Spleen (tissue), 11 donors: ENCODE measurements around the gene ASF1B. TPM values are rescaled to one million over a fixed set of nuclear protein-coding genes. Genes with fewer than 3 reads are reported as not detected.

Source experiments
- DNase-seq: peaks from one replicate; pipeline ENCODE4 v3.0.0-alpha.2; 2020
- H3K27ac ChIP-seq, 8 donors: fragments of 200-600 bp; sonication (generic) in 7 of 8; 1 replicate in 4 of 8; 2 replicates in 4 of 8; pipeline versions ENCODE4 v1.5.0 to v1.8.0; 2016 to 2021; ENCODE audit warnings: inconsistent platforms in 4 of 8, mild to moderate bottlenecking in 4 of 8, moderate library complexity in 1 of 8
- H3K27me3 ChIP-seq, 7 donors: fragments of 200-600 bp; sonication (generic) in 6 of 7; replicated peaks in 1 of 7; 1 replicate in 4 of 7; 2 replicates in 3 of 7; pipeline versions ENCODE4 v1.5.0 to v1.8.0; 2016 to 2021; ENCODE audit warnings: inconsistent platforms in 3 of 7, mild to moderate bottlenecking in 1 of 7
- H3K36me3 ChIP-seq, 6 donors: fragments of 200-600 bp; sonication (generic) in 5 of 6; 1 replicate in 4 of 6; 2 replicates in 2 of 6; pipeline versions ENCODE4 v1.5.0 to v1.8.0; 2016 to 2021; ENCODE audit warnings: inconsistent platforms in 2 of 6
- H3K4me1 ChIP-seq, 6 donors: fragments of 200-600 bp; sonication (generic) in 5 of 6; 1 replicate in 3 of 6; 2 replicates in 3 of 6; pipeline versions ENCODE4 v1.5.0 to v1.8.0; 2016 to 2021; ENCODE audit warnings: inconsistent platforms in 3 of 6
- H3K4me3 ChIP-seq, 8 donors: fragments of 200-600 bp; sonication (generic) in 7 of 8; 1 replicate in 4 of 8; 2 replicates in 4 of 8; pipeline versions ENCODE4 v1.5.0 to v1.8.0; 2016 to 2021; ENCODE audit warnings: inconsistent platforms in 4 of 8, mild to moderate bottlenecking in 4 of 8, moderate library complexity in 2 of 8
- H3K9me3 ChIP-seq, 8 donors: fragments of 200-600 bp; sonication (generic) in 7 of 8; 1 replicate in 4 of 8; 2 replicates in 4 of 8; pipeline versions ENCODE4 v1.5.0 to v1.8.0; 2016 to 2021; ENCODE audit warnings: inconsistent platforms in 4 of 8
- POLR2A ChIP-seq, 3 donors: fragments of 450-650 bp; IDR thresholded peaks; one replicate each; pipeline ENCODE4 v1.5.1; 2017; ENCODE audit warnings: antibody characterized with exemption in 3 of 3, mild to moderate bottlenecking in 1 of 3
- POLR2AphosphoS5 ChIP-seq, 3 donors: sonication (generic); formaldehyde crosslinking; IDR thresholded peaks; one replicate each; pipeline ENCODE4 v1.5.1; 2017; ENCODE audit warnings: antibody characterized with exemption in 3 of 3
- WGBS, 5 donors: extraction: QIAGEN DNeasy Blood & Tissue Kit in 3 of 5; methylation state at CpG; one replicate each; pipeline versions ENCODE4 v1.1.5 to v1.1.7; 2013 to 2018; 5-methylcytosine and 5-hydroxymethylcytosine counted together
- intact Hi-C: fragments of 100-400 bp; cut with DNase I; formaldehyde crosslinking; loops from one replicate; pipeline ENCODE4 v1.15.0; 2023; ENCODE audit warnings: low total_unique reads
- polyA plus RNA-seq, 3 donors: library from polyadenylated mRNA; stranded (reverse); fragments of 200-250 nt; gene quantifications; one replicate each; pipeline ENCODE4 v1.2.1, GENCODE V29; 2013
- total RNA-seq, 7 donors: library from RNA; depleted of rRNA in 3 of 7; stranded (reverse); fragments of >200 nt in 3 of 7; fragmentation: NEBNext Ultra II Directional in 4 of 7; extraction: Animal tissue kit (Norgen Biotek cat#: 25700) in 4 of 7; gene quantifications; one replicate each; pipeline versions ENCODE4 v1.1.0 to v1.2.1, GENCODE V29; 2016 to 2021
- TF ChIP-seq, protein P1 (sequence below), 11 experiments: fragments of 200-600 bp in 7 of 11; fragments of 450-650 bp in 4 of 11; sonication (generic) in 4 of 11; IDR thresholded peaks in 8 of 11; conservative IDR thresholded peaks in 3 of 11; 1 replicate in 7 of 11; 2 replicates in 4 of 11; pipeline versions ENCODE4 v1.4.0 to v1.8.0; 2016 to 2021; ENCODE audit warnings: antibody characterized with exemption in 11 of 11, inconsistent platforms in 4 of 11, mild to moderate bottlenecking in 1 of 11
- donor health status: healthy with polysubstance abuse.
- donor health status: DM: no; HTN: no; CAD: no; lungs with moderate emphysema.
- donor health status: DM: no; HTN: no; CAD: no.
- donor health status: Bipolar disorder and iron deficiency.
- donor health status: healthy.
- donor health status: DM: no; HTN: no; CAD: no.
- donor health status: DM: yes; HTN: yes; CAD: no.

ASF1B gene
- total and polyA plus RNA-seq, 10 donors, result 3.8 to 24.8 (median 8.6) TPM

- intact Hi-C loops, result loop anchor here (10.0 kb wide), 1 partner anchor 51 kb away; the partner anchor contains the start of gene C19orf67
- peaks cover 0 to 3% (median 0%) of the 10 kb centered on the region in 6 donors for H3K36me3 ChIP-seq
- peaks cover 17 to 64% (median 48%) of the 10 kb centered on the region in 6 donors for H3K4me1 ChIP-seq
- no peak for DNase-seq
- H3K27ac ChIP-seq, result peak overlapping the region in 1 of 8 donors; percentile 99
- H3K27me3 ChIP-seq, result no peaks in the 10 kb centered on the region
- WGBS, 5 donors, result 37 to 55% (median 46%) methylated on average over 6 of the region's 6 CpGs
- peak overlapping the region in 4 of 8 donors; percentile 66 to 93 (median 77) for H3K4me3 ChIP-seq
- no peaks in the 10 kb centered on the region for H3K9me3 ChIP-seq
- TF ChIP-seq POLR2A (IDR thresholded peaks at IDR 0.05) (no peak), POLR2AphosphoS5 (IDR thresholded peaks at IDR 0.05) (no peak)
- TF ChIP-seq, protein P1, sequence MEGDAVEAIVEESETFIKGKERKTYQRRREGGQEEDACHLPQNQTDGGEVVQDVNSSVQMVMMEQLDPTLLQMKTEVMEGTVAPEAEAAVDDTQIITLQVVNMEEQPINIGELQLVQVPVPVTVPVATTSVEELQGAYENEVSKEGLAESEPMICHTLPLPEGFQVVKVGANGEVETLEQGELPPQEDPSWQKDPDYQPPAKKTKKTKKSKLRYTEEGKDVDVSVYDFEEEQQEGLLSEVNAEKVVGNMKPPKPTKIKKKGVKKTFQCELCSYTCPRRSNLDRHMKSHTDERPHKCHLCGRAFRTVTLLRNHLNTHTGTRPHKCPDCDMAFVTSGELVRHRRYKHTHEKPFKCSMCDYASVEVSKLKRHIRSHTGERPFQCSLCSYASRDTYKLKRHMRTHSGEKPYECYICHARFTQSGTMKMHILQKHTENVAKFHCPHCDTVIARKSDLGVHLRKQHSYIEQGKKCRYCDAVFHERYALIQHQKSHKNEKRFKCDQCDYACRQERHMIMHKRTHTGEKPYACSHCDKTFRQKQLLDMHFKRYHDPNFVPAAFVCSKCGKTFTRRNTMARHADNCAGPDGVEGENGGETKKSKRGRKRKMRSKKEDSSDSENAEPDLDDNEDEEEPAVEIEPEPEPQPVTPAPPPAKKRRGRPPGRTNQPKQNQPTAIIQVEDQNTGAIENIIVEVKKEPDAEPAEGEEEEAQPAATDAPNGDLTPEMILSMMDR (IDR thresholded peaks at IDR 0.05 in 8 of 11, conservative IDR thresholded peaks at IDR 0.05 in 3 of 11), result no peak
Measured at GRCh38 chr19:14135355-14135754, 1.0 kb downstream of the ASF1B start.

DNA sequence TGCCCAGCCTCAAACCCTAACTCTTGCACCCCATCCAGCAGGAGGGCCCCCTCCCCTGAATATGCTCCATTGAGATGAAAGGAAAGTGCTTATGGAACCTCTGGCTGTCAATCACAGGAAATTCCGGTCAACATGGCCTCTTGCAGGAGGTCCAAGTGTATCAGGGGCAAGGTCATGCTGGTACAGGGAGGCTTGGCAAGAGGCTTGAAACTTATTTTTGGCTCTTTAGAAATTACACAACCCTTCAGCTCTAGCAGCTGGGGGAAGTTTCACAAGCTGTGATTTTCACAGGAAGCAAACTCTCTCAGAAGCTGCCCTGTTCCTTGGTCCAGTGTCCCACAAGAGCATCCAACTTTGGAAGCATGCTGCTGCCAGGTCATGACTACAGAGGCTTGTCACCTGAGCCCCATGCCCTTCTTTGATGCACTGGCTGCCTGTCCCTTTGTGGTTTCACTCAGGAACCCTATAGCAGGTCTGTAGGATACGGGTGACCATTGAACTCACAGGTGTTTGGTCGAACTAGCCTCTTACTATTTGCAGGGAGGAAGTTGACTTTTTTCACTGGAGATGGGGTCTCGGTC lies 8.4 kb downstream of the ASF1B start:
- peak overlapping the region; percentile 17 to 91 (median 83) for H3K27ac ChIP-seq
- H3K4me3 ChIP-seq, result peak overlapping the region in 1 of 8 donors; percentile 16
- H3K9me3 ChIP-seq, result no peaks in the 10 kb centered on the region
- peak in 2 of 3 donors; percentile 18 to 69 for TF ChIP-seq POLR2AphosphoS5 (IDR thresholded peaks at IDR 0.05)
- TF ChIP-seq POLR2A (IDR thresholded peaks at IDR 0.05), result no peak
- H3K27me3 ChIP-seq, result no peaks in the 10 kb centered on the region
- peaks cover 6 to 51% (median 37%) of the 10 kb centered on the region in 6 donors for H3K4me1 ChIP-seq
- 22 to 59% (median 39%) methylated on average over 4 of the region's 4 CpGs for WGBS, 5 donors
- no peak for DNase-seq
- H3K36me3 ChIP-seq, result peaks cover 0 to 14% (median 0%) of the 10 kb centered on the region in 6 donors
- intact Hi-C loops, result no loop called here

GRCh38 chr19:14127176-14127575 lies 9.2 kb downstream of the ASF1B start:
- H3K36me3 ChIP-seq, result peaks cover 0 to 14% (median 0%) of the 10 kb centered on the region in 6 donors
- DNase-seq, result peak; percentile 82
- intact Hi-C loops, result no loop called here

DNA sequence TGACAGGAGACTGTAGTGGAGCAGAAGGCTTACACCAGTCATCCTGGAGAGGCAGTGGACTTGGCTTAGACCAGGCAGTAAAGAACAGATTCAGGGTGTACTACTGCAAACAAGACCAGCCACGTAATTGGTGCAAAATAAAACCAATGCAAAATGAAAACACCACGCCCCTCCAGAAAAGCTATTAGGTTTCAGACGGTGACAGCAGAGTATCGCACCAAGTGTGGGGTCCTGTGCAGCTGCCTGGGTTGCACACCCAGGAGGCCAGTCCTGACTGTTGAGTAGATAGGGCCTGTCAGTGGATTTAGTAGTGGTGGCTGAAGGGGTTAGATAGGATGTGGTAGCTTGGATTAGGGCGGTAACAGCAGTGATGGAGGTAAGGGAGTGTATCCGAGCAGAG lies 13.5 kb downstream of the ASF1B start:
- H3K27ac ChIP-seq, result peak overlapping the region in 2 of 8 donors; percentile 2 to 4
- no peaks in the 10 kb centered on the region for H3K27me3 ChIP-seq
- H3K36me3 ChIP-seq, result peaks cover 0 to 14% (median 0%) of the 10 kb centered on the region in 6 donors
- H3K4me3 ChIP-seq, result no peak overlapping the region
- no peaks in the 10 kb centered on the region for H3K9me3 ChIP-seq
- peaks cover 9 to 52% (median 32%) of the 10 kb centered on the region in 6 donors for H3K4me1 ChIP-seq
- TF ChIP-seq POLR2AphosphoS5 (IDR thresholded peaks at IDR 0.05) (no peak), POLR2A (IDR thresholded peaks at IDR 0.05) (no peak)
- TF ChIP-seq, protein P1 (IDR thresholded peaks at IDR 0.05 in 8 of 11, conservative IDR thresholded peaks at IDR 0.05 in 3 of 11), result no peak
- DNase-seq, result no peak
- intact Hi-C loops, result no loop called here
- 93 to 97% (median 95%) methylated on average over 6 of the region's 6 CpGs for whole genome bisulfite sequencing, 5 donors

More at GRCh38 chr19:14127176-14127575, 9.2 kb downstream of the ASF1B start:
- no peaks in the 10 kb centered on the region for H3K27me3 ChIP-seq
- WGBS, 5 donors, result 60 to 81% (median 75%) methylated on average over 8 of the region's 8 CpGs
- H3K27ac ChIP-seq, result peak overlapping the region in 7 of 8 donors; percentile 79 to 91 (median 84)
- TF ChIP-seq POLR2A (IDR thresholded peaks at IDR 0.05) (no peak), POLR2AphosphoS5 (IDR thresholded peaks at IDR 0.05) (peak in 2 of 3 donors; percentile 62 to 65)
- TF ChIP-seq, protein P1 (IDR thresholded peaks at IDR 0.05 in 8 of 11, conservative IDR thresholded peaks at IDR 0.05 in 3 of 11), result no peak
- no peaks in the 10 kb centered on the region for H3K9me3 ChIP-seq
- peak overlapping the region in 1 of 8 donors; percentile 16 for H3K4me3 ChIP-seq
- peaks cover 6 to 51% (median 37%) of the 10 kb centered on the region in 6 donors for H3K4me1 ChIP-seq
